Heart left ventricle (tissue), 16 donors: ENCODE results near the gene STRBP. TPM values are rescaled to one million over a fixed set of nuclear protein-coding genes. Genes with fewer than 3 reads are reported as not detected.

Source experiments
- ATAC-seq, 4 donors: fragments of 200-7000 bp; cut with Tn5 transposase; one replicate each; pipeline ENCODE4 v1.9.1; 2020 to 2022; ENCODE audit warnings: moderate library complexity in 4 of 4, mild to moderate bottlenecking in 3 of 4, moderate number of reproducible peaks in 1 of 4
- DNase-seq, 5 donors: peaks; one replicate each; pipeline ENCODE4 v3.0.0-alpha.2; 2020
- H3K27ac ChIP-seq, 12 donors: fragments of 200-600 bp; sonication (generic) in 4 of 12; one replicate each; pipeline versions ENCODE4 v1.5.0 to v1.8.0; 2016 to 2022; ENCODE audit warnings: mild to moderate bottlenecking in 2 of 12
- H3K27me3 ChIP-seq, 9 donors: fragments of 200-600 bp; sonication (generic) in 2 of 9; one replicate each; pipeline versions ENCODE4 v1.5.1 to v1.8.0; 2016 to 2022; ENCODE audit warnings: mild to moderate bottlenecking in 3 of 9
- H3K36me3 ChIP-seq, 9 donors: fragments of 200-600 bp; sonication (generic) in 2 of 9; one replicate each; pipeline versions ENCODE4 v1.5.0 to v1.8.0; 2018 to 2022; ENCODE audit warnings: mild to moderate bottlenecking in 2 of 9
- H3K4me1 ChIP-seq, 12 donors: fragments of 200-600 bp; sonication (generic) in 4 of 12; one replicate each; pipeline versions ENCODE4 v1.5.0 to v1.8.0; 2016 to 2022; ENCODE audit warnings: mild to moderate bottlenecking in 3 of 12
- H3K4me3 ChIP-seq, 12 donors: fragments of 200-600 bp; sonication (generic) in 4 of 12; one replicate each; pipeline versions ENCODE4 v1.5.0 to v1.8.0; 2017 to 2022; ENCODE audit warnings: mild to moderate bottlenecking in 9 of 12, moderate library complexity in 4 of 12
- H3K9me3 ChIP-seq, 12 donors: fragments of 200-600 bp; sonication (generic) in 4 of 12; one replicate each; pipeline versions ENCODE4 v1.5.0 to v1.8.0; 2016 to 2022; ENCODE audit warnings: mild to moderate bottlenecking in 1 of 12
- CTCF ChIP-seq, 12 donors: fragments of 200-600 bp; sonication (generic) in 4 of 12; IDR thresholded peaks; one replicate each; pipeline versions ENCODE4 v1.5.0 to v1.8.0; 2018 to 2022; ENCODE audit warnings: antibody characterized with exemption in 12 of 12, mild to moderate bottlenecking in 5 of 12
- POLR2A ChIP-seq, 2 donors: fragments of 450-650 bp; IDR thresholded peaks; one replicate each; pipeline ENCODE4 v1.6.1; 2017; ENCODE audit warnings: antibody characterized with exemption in 2 of 2, mild to moderate bottlenecking in 2 of 2, moderate library complexity in 2 of 2
- WGBS, 4 donors: extraction: QIAGEN DNeasy Blood & Tissue Kit in 2 of 4; methylation state at CpG; one replicate each; pipeline versions ENCODE4 v1.1.5 to v1.1.7; 2013 to 2018; 5-methylcytosine and 5-hydroxymethylcytosine counted together
- intact Hi-C, 10 donors: fragments of 100-400 bp; cut with DNase I; formaldehyde crosslinking; loops; one replicate each; pipeline versions ENCODE4 v1.11.1 to v1.14.2; 2022
- polyA plus RNA-seq, 2 donors: library from polyadenylated mRNA; stranded (reverse); fragments of 200-250 nt; gene quantifications; one replicate each; pipeline ENCODE4 v1.2.3, GENCODE V29; 2013
- total RNA-seq, 9 donors: library from RNA; depleted of rRNA in 2 of 9; stranded (reverse); fragments of >200 nt in 2 of 9; fragmentation: NEBNext Ultra II Directional in 3 of 9; extraction: Animal tissue kit (Norgen Biotek cat#: 25700) in 3 of 9; gene quantifications; one replicate each; pipeline versions ENCODE4 v1.1.0 to v1.2.4, GENCODE V29; 2016 to 2023
- donor health status: ischemic (EF 13 %, LVEDD 7.1; RV severe dilation, severe dysfunction).
- donor health status: healthy with polysubstance abuse.
- donor health status: DM: no; HTN: yes; CAD: no.
- donor health status: DM: no; HTN: no; CAD: no.
- donor health status: ischemic (EF 25% LVEDD 6.9; RV normal size, moderate dysfunction).
- donor health status: ischemic (EF 25% LVEDD 5.7; RV mildly dilated, moderate dysfunction).
- donor health status: healthy.
- donor health status: DM: yes; HTN: yes; CAD: no.
- donor health status: ischemic (EF 35%, LVEDD 5.7; RV mildly dilated, moderate dysfunction).
- donor health status: nonischemic (EF 11% LVEDD 7.7; RV severe dilation, severe dysfunction).
- donor health status: DM: yes; HTN: yes; CAD: no.
- donor health status: PGD.
- donor health status: ischemic (EF 29% LVEDD 5.4; RV normal size, mild dysfunction).
- donor health status: nonischemic (EF 23%, LVEDD 6.1; RV moderate dilation, normal function).

The STRBP gene
- total and polyA plus RNA-seq, 11 donors = 5.9 to 24.4 (median 18.7) TPM

GRCh38 chr9:123314617-123315016, 46.2 kb upstream of the STRBP start:
- intact Hi-C loops = no loop called here
- Histone ChIP-seq H3K4me1 (peaks cover 0 to 16% (median 1%) of the 10 kb centered on the region in 12 donors), H3K9me3 (no peaks in the 10 kb centered on the region), H3K27me3 (no peaks in the 10 kb centered on the region), H3K27ac (no peak overlapping the region), H3K36me3 (no peaks in the 10 kb centered on the region), H3K4me3 (no peak overlapping the region)
- WGBS, 4 donors = 93 to 97% (median 94%) methylated on average over 6 of the region's 6 CpGs
- DNase-seq (no peak), ATAC-seq (no peak)
- no peak for TF ChIP-seq CTCF (IDR thresholded peaks at IDR 0.05)
- TF ChIP-seq POLR2A (IDR thresholded peaks at IDR 0.05) = no peak

- Histone ChIP-seq H3K9me3 (no peaks in the 10 kb centered on the region), H3K4me3 (no peak overlapping the region), H3K27me3 (no peaks in the 10 kb centered on the region), H3K4me1 (peaks cover 0 to 11% (median 0%) of the 10 kb centered on the region in 12 donors), H3K36me3 (no peaks in the 10 kb centered on the region), H3K27ac (no peak overlapping the region)
- ATAC-seq (peak in 2 of 4 donors; percentile 24 to 28), DNase-seq (no peak)
- TF ChIP-seq CTCF (IDR thresholded peaks at IDR 0.05) (no peak), POLR2A (IDR thresholded peaks at IDR 0.05) (no peak)
- intact Hi-C loops = no loop called here
- WGBS, 4 donors = 59 to 83% (median 65%) methylated on average over 4 of the region's 4 CpGs
These were observed 44.0 kb upstream of the STRBP start for GRCh38 chr9:123312306-123312877.

GRCh38 chr9:123311250-123311752, 42.9 kb upstream of the STRBP start:
- Histone ChIP-seq H3K9me3 (no peaks in the 10 kb centered on the region), H3K27ac (no peak overlapping the region), H3K4me1 (peaks cover 0 to 11% (median 0%) of the 10 kb centered on the region in 12 donors), H3K4me3 (no peak overlapping the region), H3K27me3 (no peaks in the 10 kb centered on the region), H3K36me3 (no peaks in the 10 kb centered on the region)
- ATAC-seq (no peak), DNase-seq (no peak)
- no peak for TF ChIP-seq CTCF (IDR thresholded peaks at IDR 0.05)
- no peak for TF ChIP-seq POLR2A (IDR thresholded peaks at IDR 0.05)
- intact Hi-C loops = no loop called here
- 49 to 65% (median 57%) methylated on average over 9 of the region's 9 CpGs for WGBS, 4 donors

- 68 to 74% (median 73%) methylated on average over 4 of the region's 4 CpGs for WGBS, 4 donors
- Histone ChIP-seq H3K27ac (no peak overlapping the region), H3K27me3 (no peaks in the 10 kb centered on the region), H3K36me3 (no peaks in the 10 kb centered on the region), H3K4me3 (no peak overlapping the region), H3K4me1 (peaks cover 0 to 11% (median 0%) of the 10 kb centered on the region in 12 donors), H3K9me3 (no peaks in the 10 kb centered on the region)
- no peak for TF ChIP-seq POLR2A (IDR thresholded peaks at IDR 0.05)
- TF ChIP-seq CTCF (IDR thresholded peaks at IDR 0.05) = no peak
- no peak for ATAC-seq
- DNase-seq = no peak
- intact Hi-C loops = no loop called here
These were observed 42.3 kb upstream of the STRBP start for GRCh38 chr9:123310551-123311249.
